ENCODE measurements around the gene LRMDA.

LRMDA gene

DNA sequence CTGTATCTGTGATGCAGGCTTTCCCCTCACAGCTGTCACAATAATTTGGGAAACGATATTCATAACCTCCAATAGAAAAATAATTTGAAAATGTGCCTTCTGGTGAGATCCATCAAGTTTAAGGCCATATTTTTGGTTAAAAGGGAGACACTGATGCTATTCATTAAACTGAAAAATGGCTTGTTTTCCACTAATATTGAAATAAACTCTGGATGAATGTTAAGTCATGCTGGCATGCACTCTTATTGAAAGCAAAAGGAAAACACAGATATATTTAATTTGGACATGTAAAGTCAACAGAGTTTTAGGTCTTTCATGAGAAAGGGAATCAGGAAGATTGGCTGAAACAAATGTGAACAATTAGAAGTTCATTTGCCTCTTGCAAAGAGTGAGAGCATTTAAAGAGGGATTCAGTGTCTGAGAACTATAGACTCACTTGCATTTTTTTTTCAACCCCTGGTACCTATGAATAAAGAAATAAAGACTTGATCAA, 879.2 kb downstream of the LRMDA start:
- H3K4me3 ChIP-seq (ENCODE audit: low read depth, low read length): no peak overlapping the region
- in situ Hi-C loops (cut with HindIII; ENCODE audit: low sequenced_read_pairs): no loop called here
- TF ChIP-seq, protein P1, sequence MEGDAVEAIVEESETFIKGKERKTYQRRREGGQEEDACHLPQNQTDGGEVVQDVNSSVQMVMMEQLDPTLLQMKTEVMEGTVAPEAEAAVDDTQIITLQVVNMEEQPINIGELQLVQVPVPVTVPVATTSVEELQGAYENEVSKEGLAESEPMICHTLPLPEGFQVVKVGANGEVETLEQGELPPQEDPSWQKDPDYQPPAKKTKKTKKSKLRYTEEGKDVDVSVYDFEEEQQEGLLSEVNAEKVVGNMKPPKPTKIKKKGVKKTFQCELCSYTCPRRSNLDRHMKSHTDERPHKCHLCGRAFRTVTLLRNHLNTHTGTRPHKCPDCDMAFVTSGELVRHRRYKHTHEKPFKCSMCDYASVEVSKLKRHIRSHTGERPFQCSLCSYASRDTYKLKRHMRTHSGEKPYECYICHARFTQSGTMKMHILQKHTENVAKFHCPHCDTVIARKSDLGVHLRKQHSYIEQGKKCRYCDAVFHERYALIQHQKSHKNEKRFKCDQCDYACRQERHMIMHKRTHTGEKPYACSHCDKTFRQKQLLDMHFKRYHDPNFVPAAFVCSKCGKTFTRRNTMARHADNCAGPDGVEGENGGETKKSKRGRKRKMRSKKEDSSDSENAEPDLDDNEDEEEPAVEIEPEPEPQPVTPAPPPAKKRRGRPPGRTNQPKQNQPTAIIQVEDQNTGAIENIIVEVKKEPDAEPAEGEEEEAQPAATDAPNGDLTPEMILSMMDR (IDR thresholded peaks at IDR 0.05; ENCODE audit: low read depth, low read length, missing control alignments): no peak
- no peak for DNase-seq (ENCODE audit: low read depth)

DNA sequence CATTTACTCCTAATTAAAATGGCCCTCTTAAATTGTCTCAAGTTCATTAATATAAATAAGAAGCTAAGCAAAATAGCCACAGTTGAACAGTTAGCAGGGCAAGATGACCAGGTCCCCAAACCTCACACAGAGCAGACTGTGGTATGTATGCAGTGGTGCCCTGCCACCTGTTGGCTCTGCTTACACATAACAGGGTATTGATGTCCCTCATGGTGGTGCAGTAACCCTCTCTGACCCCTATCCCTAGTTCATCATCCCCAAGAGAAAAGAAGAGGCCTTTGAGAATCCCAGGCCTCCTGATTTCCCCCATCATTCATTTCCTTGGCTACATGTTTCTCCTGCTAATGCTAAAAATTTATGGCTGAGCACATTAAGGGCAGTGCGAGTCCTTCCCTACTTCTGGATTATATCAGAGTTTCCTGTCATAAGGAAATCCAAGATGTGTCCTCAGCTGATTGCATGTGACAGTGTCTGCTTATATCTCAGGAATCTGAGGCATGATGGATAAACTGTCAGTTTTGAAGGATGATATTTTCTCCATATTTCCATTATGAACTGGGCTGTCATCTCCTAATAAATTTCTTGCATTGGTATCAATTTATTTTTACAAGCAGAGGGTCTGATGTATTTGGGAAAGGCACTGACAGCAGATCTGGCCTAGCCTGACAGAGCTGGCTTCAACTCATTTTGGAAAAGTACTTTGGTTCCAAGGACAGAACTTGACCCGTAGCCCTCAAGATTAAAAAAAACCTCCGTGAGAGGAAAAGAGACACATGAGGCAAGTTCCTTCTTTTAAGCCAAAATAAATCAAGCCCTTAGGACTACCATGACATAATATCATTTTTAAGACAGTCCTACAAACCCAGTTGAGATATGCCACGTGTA, 880.6 kb downstream of the LRMDA start:
- in situ Hi-C loops (cut with HindIII; ENCODE audit: low sequenced_read_pairs): no loop called here
- no peak for DNase-seq (ENCODE audit: low read depth)
- TF ChIP-seq, protein P1 (IDR thresholded peaks at IDR 0.05; ENCODE audit: low read depth, low read length, missing control alignments): peak; percentile 9
- no peak overlapping the region for H3K4me3 ChIP-seq (ENCODE audit: low read depth, low read length)

DNA sequence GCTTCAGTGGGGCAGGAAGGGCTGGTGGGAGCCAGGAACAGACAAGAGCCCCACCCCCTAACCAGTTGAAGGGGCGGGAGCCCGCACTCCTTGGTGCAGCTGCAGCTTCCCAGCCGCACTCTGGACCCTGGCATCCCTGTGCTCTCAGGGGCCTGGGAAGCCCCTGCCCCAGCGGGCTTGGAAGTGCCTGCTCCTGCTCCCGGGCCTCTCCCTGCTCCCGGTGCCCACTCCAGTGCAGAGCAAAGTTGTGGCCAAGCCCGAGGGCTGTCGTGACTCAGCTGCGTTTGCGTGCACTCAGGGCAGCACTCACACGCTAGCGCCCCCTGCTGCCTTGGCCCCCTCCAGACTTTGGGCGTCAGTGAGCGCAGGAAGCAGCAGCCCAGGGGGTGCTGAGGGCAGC, 883.8 kb downstream of the LRMDA start:
- no peak overlapping the region for H3K4me3 ChIP-seq (ENCODE audit: low read depth, low read length)
- in situ Hi-C loops (cut with HindIII; ENCODE audit: low sequenced_read_pairs): no loop called here
- TF ChIP-seq, protein P1 (IDR thresholded peaks at IDR 0.05; ENCODE audit: low read depth, low read length, missing control alignments): no peak
- DNase-seq (ENCODE audit: low read depth): no peak

DNA sequence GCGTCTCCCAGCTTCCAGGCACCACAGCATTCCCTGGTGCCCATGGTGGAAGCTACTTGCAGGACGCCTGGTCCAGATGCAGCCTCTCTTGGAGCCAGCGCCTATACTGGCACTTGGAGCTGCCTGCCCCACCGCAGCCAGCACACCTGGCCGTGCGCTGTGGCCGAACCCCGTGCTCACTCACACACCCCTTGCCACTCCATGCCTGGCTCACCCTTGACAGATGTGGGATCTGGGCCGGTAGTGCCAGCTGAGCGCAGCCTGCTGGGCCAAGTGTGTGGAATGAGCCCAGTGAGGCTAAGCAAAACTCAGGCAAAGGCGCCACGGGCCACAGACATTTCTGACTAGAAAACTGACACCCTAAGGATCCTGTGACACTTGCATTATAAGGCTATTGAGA, 884.8 kb downstream of the LRMDA start:
- H3K4me3 ChIP-seq (ENCODE audit: low read depth, low read length): no peak overlapping the region
- in situ Hi-C loops (cut with HindIII; ENCODE audit: low sequenced_read_pairs): no loop called here
- no peak for DNase-seq (ENCODE audit: low read depth)
- TF ChIP-seq, protein P1 (IDR thresholded peaks at IDR 0.05; ENCODE audit: low read depth, low read length, missing control alignments): no peak

DNA sequence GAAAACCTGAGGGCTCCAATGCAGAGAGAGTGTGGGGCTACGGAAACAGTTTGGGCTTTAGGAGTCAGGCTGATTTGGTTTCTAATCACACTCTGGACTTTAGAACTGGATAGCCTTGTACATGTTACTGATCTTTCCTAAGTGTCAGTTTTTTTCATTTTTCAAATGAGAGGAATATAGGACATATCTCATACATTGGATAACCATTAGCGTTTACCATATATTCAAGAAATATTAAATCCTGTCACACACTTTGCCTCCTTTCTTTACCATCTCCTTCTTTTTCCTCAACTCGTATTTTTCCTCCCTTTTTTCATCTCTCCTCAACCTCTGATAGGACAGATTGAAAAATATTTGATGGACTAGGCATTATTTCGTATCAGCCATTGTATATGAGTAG, 885.7 kb downstream of the LRMDA start:
- in situ Hi-C loops (cut with HindIII; ENCODE audit: low sequenced_read_pairs): no loop called here
- no peak overlapping the region for H3K4me3 ChIP-seq (ENCODE audit: low read depth, low read length)
- no peak for DNase-seq (ENCODE audit: low read depth)
- TF ChIP-seq, protein P1 (IDR thresholded peaks at IDR 0.05; ENCODE audit: low read depth, low read length, missing control alignments): no peak

DNA sequence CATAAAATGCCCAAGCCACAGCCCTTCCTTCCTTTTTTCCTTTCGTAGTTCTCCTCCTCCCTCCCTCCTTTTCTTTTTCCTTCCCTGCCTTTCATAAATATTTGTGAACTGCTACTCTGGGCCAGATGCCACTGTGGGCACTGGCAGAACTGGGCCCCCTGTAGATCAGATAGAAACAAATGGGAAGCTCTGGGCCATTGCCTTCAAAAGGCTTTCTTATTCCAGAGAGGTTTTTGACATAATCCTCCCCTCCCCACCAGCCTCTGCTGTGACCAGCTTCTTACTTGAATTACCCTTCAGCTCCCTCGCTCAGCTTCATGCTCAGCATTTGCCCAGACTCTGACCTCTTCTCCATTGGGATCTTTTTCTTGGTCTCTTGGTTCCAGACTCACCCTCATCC, 886.8 kb downstream of the LRMDA start:
- DNase-seq (ENCODE audit: low read depth): no peak
- TF ChIP-seq, protein P1 (IDR thresholded peaks at IDR 0.05; ENCODE audit: low read depth, low read length, missing control alignments): no peak
- in situ Hi-C loops (cut with HindIII; ENCODE audit: low sequenced_read_pairs): no loop called here
- H3K4me3 ChIP-seq (ENCODE audit: low read depth, low read length): no peak overlapping the region

Measured in astrocyte of the cerebellum (primary cell).